HCT116 (cell line): Measurements from ENCODE around the gene GSG1L. TPM values are rescaled to one million over a fixed set of nuclear protein-coding genes. Genes with fewer than 3 reads are reported as not detected.

Experiments used
- ATAC-seq: fragments of 200-7000 bp; cut with Tn5 transposase; 2 replicates; pipeline ENCODE4 v1.9.1; 2020; ENCODE audit warnings: mild to moderate bottlenecking, moderate library complexity
- BruUV-seq: library from RNA; stranded (reverse); fragments of 400-500 nt; replicated peaks from 2 replicates; lab custom pipeline; 2021; lab: Mats Ljungman, UMichigan
- CTCF ChIA-PET: fragments of 300-600 bp; sonication (Branson Sonifier 250); formaldehyde crosslinking; loops from one replicate; lab custom pipeline; 2021; ENCODE audit warnings: antibody characterized with exemption; lab: Charles Lee
- POLR2A ChIA-PET: fragments of 300-600, 350-600 bp; sonication (Branson Sonifier 250); formaldehyde crosslinking; loops from one replicate; lab custom pipeline; 2021; ENCODE audit warnings: antibody characterized with exemption; lab: Charles Lee
- RAD21 ChIA-PET, 2 experiments: fragments of 300-600 bp; sonication (Branson Sonifier 250); formaldehyde crosslinking; loops; one replicate each; lab custom pipeline; 2023; ENCODE audit warnings: low total read pairs in 2 of 2; ENCODE audit not compliant: uncharacterized antibody in 2 of 2, unreplicated experiment in 2 of 2, low non-redundant PET in 1 of 2; lab: Charles Lee
- DNase-seq: peaks from one replicate; pipeline ENCODE4 v3.0.0-alpha.2; 2010; ENCODE audit warnings: low read depth, low spot score
- H2AFZ ChIP-seq: fragments of 200-600 bp; shearing (Covaris generic), sonication (generic); 2 replicates; pipeline ENCODE4 v1.6.1; 2017; ENCODE audit warnings: low read depth, mixed run types, mixed read lengths, antibody characterized with exemption, low read length; ENCODE audit not compliant: poor library complexity, severe bottlenecking
- H3K27ac ChIP-seq: 2 replicates; pipeline ENCODE4 v1.5.1; 2012; ENCODE audit warnings: low read depth, low read length
- H3K27me3 ChIP-seq: fragments of 200-600 bp; sonication (generic); 2 replicates; pipeline ENCODE4 v1.6.1; 2016; ENCODE audit warnings: mixed run types, low read length, mixed read lengths; ENCODE audit not compliant: insufficient read depth
- H3K36me3 ChIP-seq, 2 experiments: fragments of 200-500 bp in 1 of 2; fragments of 200-600 bp in 1 of 2; sonication (Bioruptor generic) in 1 of 2; sonication (generic) in 1 of 2; 2 replicates each; pipeline versions ENCODE4 v1.5.1 to v1.6.1; 2014 to 2016; ENCODE audit warnings: low read length in 2 of 2, inconsistent platforms in 1 of 2, mixed read lengths in 1 of 2, mixed run types in 1 of 2; ENCODE audit not compliant: insufficient read depth in 2 of 2, control insufficient read depth in 1 of 2
- H3K4me1 ChIP-seq, 2 experiments: fragments of 200-600 bp in 1 of 2; sonication (generic) in 1 of 2; 2 replicates each; pipeline versions ENCODE4 v1.5.1 to v1.6.1; 2012 to 2017; ENCODE audit warnings: low read length in 2 of 2, inconsistent platforms in 1 of 2, mild to moderate bottlenecking in 1 of 2, mixed read lengths in 1 of 2, mixed run types in 1 of 2, moderate library complexity in 1 of 2; ENCODE audit not compliant: insufficient read depth in 2 of 2, control insufficient read depth in 1 of 2
- H3K4me2 ChIP-seq: fragments of 200-600 bp; sonication (generic); 2 replicates; pipeline ENCODE4 v1.6.1; 2017; ENCODE audit warnings: mixed run types, low read length, mixed read lengths
- H3K4me3 ChIP-seq, 2 experiments: fragments of 200-600 bp in 1 of 2; sonication (generic) in 1 of 2; replicated peaks in 1 of 2; 2 replicates each; pipeline ENCODE4 v1.5.1; 2011 to 2016; ENCODE audit warnings: low read length in 2 of 2, control low read depth in 1 of 2, low read depth in 1 of 2, mild to moderate bottlenecking in 1 of 2, mixed read lengths in 1 of 2, mixed run types in 1 of 2
- H3K79me2 ChIP-seq: fragments of 200-600 bp; sonication (generic); 2 replicates; pipeline ENCODE4 v1.6.1; 2017; ENCODE audit warnings: mild to moderate bottlenecking, mixed run types, low read length, moderate library complexity, mixed read lengths; ENCODE audit not compliant: insufficient read depth
- H3K9ac ChIP-seq: fragments of 200-600 bp; sonication (generic); 2 replicates; pipeline ENCODE4 v1.6.1; 2016; ENCODE audit warnings: low read length, mixed read lengths
- H3K9me2 ChIP-seq: fragments of 200-600 bp; sonication (generic), shearing (Covaris generic); 2 replicates; pipeline ENCODE4 v1.6.1; 2017; ENCODE audit warnings: mixed run types, mild to moderate bottlenecking, moderate library complexity; ENCODE audit not compliant: insufficient read depth
- H3K9me3 ChIP-seq, 2 experiments: fragments of 200-500 bp in 1 of 2; fragments of 200-600 bp in 1 of 2; sonication (Bioruptor generic) in 1 of 2; sonication (generic) in 1 of 2; 2 replicates each; pipeline ENCODE4 v1.6.1; 2014 to 2017; ENCODE audit warnings: low read length in 2 of 2, mixed read lengths in 2 of 2, inconsistent platforms in 1 of 2, low read depth in 1 of 2, mild to moderate bottlenecking in 1 of 2, mixed run types in 1 of 2, moderate library complexity in 1 of 2; ENCODE audit not compliant: control insufficient read depth in 1 of 2, insufficient read depth in 1 of 2
- H4K20me1 ChIP-seq: fragments of 200-600 bp; sonication (generic), shearing (Covaris generic); 2 replicates; pipeline ENCODE4 v1.6.1; 2017; ENCODE audit warnings: mixed run types, mild to moderate bottlenecking, moderate library complexity; ENCODE audit not compliant: insufficient read depth
- EGR1 ChIP-seq: IDR thresholded peaks from 2 replicates; pipeline ENCODE4 v1.6.1; 2012; ENCODE audit warnings: low read depth
- EZH2phosphoT487 ChIP-seq: fragments of 200-600 bp; IDR thresholded peaks from 2 replicates; pipeline ENCODE4 v1.6.1; 2018; ENCODE audit warnings: antibody characterized with exemption, borderline replicate concordance
- FOSL1 ChIP-seq: IDR thresholded peaks from 2 replicates; pipeline ENCODE4 v1.6.1; 2012; ENCODE audit warnings: low read depth
- SIN3A ChIP-seq: IDR thresholded peaks from 2 replicates; pipeline ENCODE4 v1.6.1; 2012; ENCODE audit warnings: low read depth
- intact Hi-C: fragments of 100-400 bp; cut with micrococcal nuclease; formaldehyde crosslinking; loops from 2 replicates; pipeline ENCODE4 v1.10.0; 2022
- total RNA-seq: library from RNA; stranded (reverse); gene quantifications from one replicate; pipeline ENCODE4 v1.2.1, GENCODE V29; 2021; ENCODE audit not compliant: unreplicated experiment
- TF ChIP-seq, protein P1 (sequence below): IDR thresholded peaks from 2 replicates; pipeline ENCODE4 v1.6.1; 2011; ENCODE audit warnings: mild to moderate bottlenecking, low read length, moderate library complexity; ENCODE audit not compliant: insufficient replicate concordance; ENCODE audit errors: extremely low read depth
- TF ChIP-seq, protein P2 (sequence below), 3 experiments: fragments of 200-600 bp in 1 of 3; sonication (generic) in 1 of 3; IDR thresholded peaks in 2 of 3; conservative IDR thresholded peaks in 1 of 3; 2 replicates each; pipeline ENCODE4 v1.5.1; 2012 to 2017; ENCODE audit warnings: low read depth in 2 of 3, low read length in 2 of 3, antibody characterized with exemption in 1 of 3, borderline replicate concordance in 1 of 3, control low read depth in 1 of 3, mild to moderate bottlenecking in 1 of 3, mixed read lengths in 1 of 3, mixed run types in 1 of 3, moderate library complexity in 1 of 3; ENCODE audit not compliant: insufficient read depth in 1 of 3

GSG1L gene
- total RNA-seq, 1 experiment from 2014 or later, result not detected

DNA sequence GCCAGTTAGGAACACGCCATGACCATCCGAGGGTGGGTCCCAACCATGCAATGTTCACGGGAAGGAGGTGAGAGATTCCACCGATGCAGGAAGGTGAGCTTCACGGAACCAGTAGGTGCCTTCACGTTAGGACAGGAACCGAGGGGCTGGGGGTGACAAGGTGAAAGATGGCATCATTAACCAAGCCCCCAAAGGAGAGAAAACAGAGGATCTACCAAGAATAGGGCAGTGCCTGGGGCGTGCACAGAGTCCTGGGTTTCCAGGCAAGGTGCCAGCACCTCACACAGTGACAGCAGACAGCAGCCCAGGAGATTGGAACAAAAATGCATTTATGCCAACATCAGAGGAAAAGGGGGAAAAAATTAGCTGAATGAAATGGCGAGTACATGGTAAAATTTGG is 137.9 kb downstream of the GSG1L start:
- H3K27me3 ChIP-seq, result peaks cover 40% of the 10 kb centered on the region
- H4K20me1 ChIP-seq, result no peaks in the 10 kb centered on the region
- peaks cover 3 to 4% of the 10 kb centered on the region in 2 experiments; a peak in 1 of 4 replicates for H3K4me1 ChIP-seq
- intact Hi-C loops, result no loop called here
- ATAC-seq (no peak), DNase-seq (no peak)
- BruUV-seq, result no TSS peak
- H3K9ac ChIP-seq, result no peak overlapping the region
- no peak overlapping the region for H3K27ac ChIP-seq
- ChIA-PET POLR2A (no interaction called here), CTCF (no interaction called here), RAD21 (no interaction called here)
- no peak overlapping the region for H3K4me2 ChIP-seq
- TF ChIP-seq, protein P1, sequence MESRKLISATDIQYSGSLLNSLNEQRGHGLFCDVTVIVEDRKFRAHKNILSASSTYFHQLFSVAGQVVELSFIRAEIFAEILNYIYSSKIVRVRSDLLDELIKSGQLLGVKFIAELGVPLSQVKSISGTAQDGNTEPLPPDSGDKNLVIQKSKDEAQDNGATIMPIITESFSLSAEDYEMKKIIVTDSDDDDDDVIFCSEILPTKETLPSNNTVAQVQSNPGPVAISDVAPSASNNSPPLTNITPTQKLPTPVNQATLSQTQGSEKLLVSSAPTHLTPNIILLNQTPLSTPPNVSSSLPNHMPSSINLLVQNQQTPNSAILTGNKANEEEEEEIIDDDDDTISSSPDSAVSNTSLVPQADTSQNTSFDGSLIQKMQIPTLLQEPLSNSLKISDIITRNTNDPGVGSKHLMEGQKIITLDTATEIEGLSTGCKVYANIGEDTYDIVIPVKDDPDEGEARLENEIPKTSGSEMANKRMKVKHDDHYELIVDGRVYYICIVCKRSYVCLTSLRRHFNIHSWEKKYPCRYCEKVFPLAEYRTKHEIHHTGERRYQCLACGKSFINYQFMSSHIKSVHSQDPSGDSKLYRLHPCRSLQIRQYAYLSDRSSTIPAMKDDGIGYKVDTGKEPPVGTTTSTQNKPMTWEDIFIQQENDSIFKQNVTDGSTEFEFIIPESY, result no peak
- no peak for TF ChIP-seq FOSL1
- no peak for TF ChIP-seq SIN3A
- TF ChIP-seq EGR1, result no peak
- TF ChIP-seq, protein P2, sequence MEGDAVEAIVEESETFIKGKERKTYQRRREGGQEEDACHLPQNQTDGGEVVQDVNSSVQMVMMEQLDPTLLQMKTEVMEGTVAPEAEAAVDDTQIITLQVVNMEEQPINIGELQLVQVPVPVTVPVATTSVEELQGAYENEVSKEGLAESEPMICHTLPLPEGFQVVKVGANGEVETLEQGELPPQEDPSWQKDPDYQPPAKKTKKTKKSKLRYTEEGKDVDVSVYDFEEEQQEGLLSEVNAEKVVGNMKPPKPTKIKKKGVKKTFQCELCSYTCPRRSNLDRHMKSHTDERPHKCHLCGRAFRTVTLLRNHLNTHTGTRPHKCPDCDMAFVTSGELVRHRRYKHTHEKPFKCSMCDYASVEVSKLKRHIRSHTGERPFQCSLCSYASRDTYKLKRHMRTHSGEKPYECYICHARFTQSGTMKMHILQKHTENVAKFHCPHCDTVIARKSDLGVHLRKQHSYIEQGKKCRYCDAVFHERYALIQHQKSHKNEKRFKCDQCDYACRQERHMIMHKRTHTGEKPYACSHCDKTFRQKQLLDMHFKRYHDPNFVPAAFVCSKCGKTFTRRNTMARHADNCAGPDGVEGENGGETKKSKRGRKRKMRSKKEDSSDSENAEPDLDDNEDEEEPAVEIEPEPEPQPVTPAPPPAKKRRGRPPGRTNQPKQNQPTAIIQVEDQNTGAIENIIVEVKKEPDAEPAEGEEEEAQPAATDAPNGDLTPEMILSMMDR (IDR thresholded peaks at IDR 0.05 in 2 of 3, conservative IDR thresholded peaks at IDR 0.05 in 1 of 3; ENCODE audit: borderline replicate concordance in 1 of 3, insufficient read depth in 1 of 3, low read depth in 2 of 3, low read length in 2 of 3), result no peak
- no peak for TF ChIP-seq EZH2phosphoT487
- no peaks in the 10 kb centered on the region for H3K36me3 ChIP-seq
- no peak overlapping the region for H3K4me3 ChIP-seq
- H3K9me3 ChIP-seq, result no peaks in the 10 kb centered on the region
- H2AFZ ChIP-seq, result no peak overlapping the region
- H3K9me2 ChIP-seq, result no peaks in the 10 kb centered on the region
- H3K79me2 ChIP-seq, result no peaks in the 10 kb centered on the region
